CD4-positive, alpha-beta T cell treated with Interleukin-12 subunit alpha and Interleukin-12 subunit beta, for 1 hour (primary cell): ENCODE data around the gene DACH1.

Experiments
- DNase-seq: peaks from one replicate; pipeline ENCODE4 v3.0.0-alpha.2; 2020

Gene DACH1

DNA sequence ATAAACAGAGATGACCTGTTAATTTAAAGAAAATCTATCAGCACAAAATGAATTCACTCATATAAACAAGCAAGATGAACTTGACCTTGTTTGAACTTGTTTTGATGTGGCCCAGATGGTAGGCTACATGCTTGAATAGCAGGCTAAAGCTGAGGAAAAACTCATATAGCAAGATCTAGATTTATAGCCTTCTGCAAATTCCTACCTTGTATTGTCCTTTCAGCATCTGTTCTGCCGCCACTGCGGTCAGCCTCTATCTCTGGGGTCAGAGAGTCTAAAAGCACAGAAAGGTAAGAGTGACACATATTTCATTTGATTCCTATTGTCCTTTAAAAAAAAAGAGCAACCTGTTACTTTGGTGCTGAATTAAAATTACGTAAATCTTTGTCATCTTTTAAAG is 392.1 kb downstream of the DACH1 start:
- DNase-seq = no peak

DNA sequence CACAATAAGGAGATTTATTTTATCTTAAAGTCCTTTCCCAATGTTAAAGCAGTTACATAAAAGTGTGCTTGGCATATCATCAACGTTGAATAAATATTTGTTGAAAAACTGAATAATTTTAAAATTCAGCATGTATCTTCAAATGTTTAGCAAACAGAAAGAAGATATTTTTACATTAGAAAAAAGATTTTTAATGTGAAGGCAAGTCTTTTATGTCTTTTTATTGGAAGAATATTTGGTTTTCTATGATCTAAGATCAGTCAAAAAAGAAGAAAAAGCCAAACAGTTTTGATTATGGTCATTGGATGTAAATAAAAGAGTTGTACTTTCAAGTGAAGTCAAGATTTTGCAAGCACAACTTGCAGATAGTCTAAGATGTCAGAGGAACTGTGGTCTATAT is 397.4 kb downstream of the DACH1 start:
- no peak for DNase-seq

GRCh38 chr13:71464686-71465085 is 402.3 kb downstream of the DACH1 start:
- no peak for DNase-seq

DNA sequence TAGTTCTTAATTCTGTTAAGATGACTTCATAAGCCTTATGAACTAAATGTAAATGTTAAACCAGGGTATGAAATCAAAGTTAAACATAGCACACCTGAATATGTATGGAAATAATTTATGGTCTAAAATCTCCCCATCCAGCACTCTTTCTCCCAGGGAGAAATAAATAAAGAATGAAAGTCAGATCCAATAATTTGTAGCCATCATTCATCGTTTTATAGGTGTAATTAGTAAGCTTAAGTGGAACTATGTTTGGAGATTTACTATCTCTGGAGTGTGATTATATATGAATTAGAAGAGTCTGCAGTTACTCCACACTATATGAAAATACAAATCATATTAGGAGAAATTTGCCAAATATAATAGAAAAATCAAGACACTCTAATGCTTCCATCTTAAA is 405.1 kb downstream of the DACH1 start:
- DNase-seq = no peak

DNA sequence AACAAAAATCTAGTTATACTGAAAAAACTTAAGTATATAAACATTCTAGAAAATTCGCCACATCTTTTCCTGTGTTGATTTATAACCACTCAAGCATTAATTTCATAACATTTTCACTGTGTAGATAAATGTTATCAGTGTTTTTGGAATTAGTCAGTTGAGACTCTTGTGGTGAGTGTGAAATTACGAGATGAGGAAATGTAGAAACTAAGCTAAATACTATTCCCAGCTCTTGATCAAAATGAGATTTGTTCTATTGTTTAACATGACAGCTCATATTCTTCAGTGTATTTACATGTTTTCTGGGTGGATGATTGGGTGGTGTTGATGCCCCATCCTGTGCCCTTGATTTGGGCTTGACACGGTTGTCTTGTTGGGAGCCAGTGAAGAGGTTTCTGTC is 406.8 kb downstream of the DACH1 start:
- DNase-seq = no peak

GRCh38 chr13:71459708-71460107 is 407.3 kb downstream of the DACH1 start:
- DNase-seq = no peak

GRCh38 chr13:71457645-71458044 is 409.4 kb downstream of the DACH1 start:
- no peak for DNase-seq

DNA sequence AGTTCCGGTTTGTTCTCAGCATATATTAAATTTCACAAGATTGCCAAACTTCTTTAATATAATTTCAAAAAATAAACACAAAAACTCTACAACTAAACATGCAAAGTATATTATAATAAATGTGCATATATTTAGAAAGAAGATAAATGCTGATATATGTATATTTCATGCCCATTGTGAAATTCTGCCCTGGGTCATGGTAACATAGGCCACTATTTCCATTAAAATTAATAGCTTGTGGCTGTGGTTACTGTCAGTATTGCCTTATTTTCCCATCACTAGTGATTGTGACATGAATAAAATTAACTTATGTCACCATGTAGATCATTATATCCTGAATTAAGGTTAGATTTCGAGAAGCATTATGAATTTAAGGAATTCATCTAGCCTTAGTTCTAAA is 410.9 kb downstream of the DACH1 start:
- no peak for DNase-seq

- no peak for DNase-seq
Observed at GRCh38 chr13:71454509-71454908, 412.5 kb downstream of the DACH1 start.

DNA sequence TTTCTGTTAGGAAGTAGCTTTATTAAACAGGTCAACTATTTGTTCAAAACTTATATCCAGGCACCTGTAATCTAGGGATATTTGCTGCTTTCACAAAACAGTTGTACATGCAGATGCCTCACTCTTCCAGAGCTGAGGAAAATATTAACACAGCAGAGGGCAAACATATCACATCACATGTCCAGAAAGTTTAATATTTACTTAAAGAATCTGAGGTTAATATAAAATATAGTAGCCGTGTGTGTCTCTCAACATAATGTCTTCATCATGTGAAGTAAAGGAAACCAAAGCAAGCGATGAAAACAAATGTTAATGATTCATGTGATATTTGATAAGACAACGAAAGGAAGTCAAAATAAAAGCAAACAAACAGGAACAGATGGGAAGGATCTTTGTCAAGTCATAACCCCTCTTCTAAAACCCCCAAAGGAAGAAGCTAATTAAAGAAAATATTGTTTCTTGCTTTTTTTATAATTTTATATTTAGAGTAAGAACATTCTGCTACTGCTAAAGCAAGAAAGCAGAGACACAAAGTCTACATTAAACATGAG is 418.8 kb downstream of the DACH1 start:
- no peak for DNase-seq

DNA sequence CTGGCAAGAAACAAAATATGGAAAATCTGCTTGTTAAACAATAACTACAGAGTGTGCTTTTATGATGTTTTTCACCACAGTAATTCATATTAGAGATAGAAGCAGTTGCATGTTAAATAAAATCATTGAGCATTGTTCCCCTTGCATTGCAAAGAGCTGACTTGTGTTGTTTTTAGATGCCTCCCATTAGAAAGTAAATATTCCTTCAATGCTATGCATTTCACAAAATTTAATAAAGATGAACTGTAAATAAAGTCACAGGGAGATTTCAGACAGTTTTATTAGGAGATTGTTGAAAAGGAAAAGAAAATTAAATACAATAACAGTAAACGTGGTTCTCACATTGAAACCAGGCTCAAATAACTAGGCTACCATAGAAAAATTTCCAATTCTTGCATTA is 429.3 kb downstream of the DACH1 start:
- DNase-seq = no peak

GRCh38 chr13:71430681-71431080 is 436.3 kb downstream of the DACH1 start:
- no peak for DNase-seq

DNA sequence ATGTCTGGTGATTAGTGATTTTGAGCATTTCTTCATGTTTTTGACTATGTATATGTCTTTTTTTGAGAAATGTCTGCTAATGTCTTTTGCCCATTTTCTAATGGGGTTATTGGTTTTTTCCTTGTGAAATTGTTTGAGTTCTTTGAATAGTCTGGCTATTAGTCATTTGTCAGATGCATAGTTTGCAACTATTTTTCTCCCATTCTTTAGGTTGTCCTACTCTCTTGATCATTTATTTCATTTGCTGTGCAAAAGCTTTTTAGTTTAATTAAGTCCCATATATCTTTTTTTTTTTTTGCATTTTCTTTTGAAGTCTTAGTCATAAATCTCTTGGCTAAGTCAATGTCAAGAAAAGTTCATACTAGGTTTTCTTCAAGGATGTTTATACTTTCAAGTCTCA is 449.8 kb downstream of the DACH1 start:
- DNase-seq = no peak

GRCh38 chr13:71412231-71412630 is 454.8 kb downstream of the DACH1 start:
- no peak for DNase-seq

DNA sequence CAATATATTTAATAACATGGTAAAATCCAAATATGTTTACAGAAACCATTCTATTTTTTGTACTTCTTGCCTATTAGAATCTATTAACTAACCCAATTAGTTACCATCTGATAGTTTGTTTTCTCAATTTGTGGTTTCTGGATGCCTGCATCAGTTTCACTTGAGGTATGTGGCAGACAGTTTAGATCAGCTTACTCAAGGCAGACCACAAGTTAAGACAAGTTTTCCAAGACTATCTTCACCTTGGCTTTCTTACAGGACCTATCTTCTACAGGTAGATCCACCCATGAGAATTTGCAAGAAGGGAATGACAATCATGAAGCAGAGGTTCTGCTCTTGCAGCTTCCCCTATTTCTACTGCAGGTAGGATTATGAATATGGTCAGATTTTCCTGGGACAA is 458.6 kb downstream of the DACH1 start:
- no peak for DNase-seq

- no peak for DNase-seq
Observed at GRCh38 chr13:71399631-71400215, 467.3 kb downstream of the DACH1 start.

- no peak for DNase-seq
Observed at GRCh38 chr13:71396149-71396548, 470.9 kb downstream of the DACH1 start.

- DNase-seq = no peak
Observed at GRCh38 chr13:71395053-71395452, 472.0 kb downstream of the DACH1 start.

DNA sequence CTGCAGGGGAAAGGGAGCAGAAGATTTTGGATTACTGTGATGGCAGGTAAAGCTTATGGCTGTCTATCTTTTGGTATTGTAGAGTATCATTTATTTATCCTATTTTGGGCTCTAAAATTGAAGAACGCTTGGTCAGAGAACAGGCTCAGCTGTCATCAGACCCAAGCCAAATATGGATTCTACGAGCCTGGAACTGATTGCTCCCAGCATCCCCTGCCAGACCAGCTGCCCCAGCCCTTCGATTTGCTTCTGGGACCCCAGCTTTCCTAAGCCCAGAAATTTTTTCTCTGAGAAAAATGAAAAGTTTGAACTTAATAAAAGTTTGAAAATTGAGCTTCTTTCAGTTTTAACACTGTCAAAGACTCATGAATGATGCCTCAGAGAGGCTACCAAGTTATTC is 472.8 kb downstream of the DACH1 start:
- no peak for DNase-seq
